Measurements from ENCODE around the gene SLC1A4.
"Not testable (repeated sequence)": the region's sequence is repeated elsewhere in the genome, so short reads cannot be mapped to it uniquely, and the experiment has no call there.

The SLC1A4 gene

GRCh38 chr2:64963719-64964118, 25.5 kb upstream of the SLC1A4 start:
- DNase-seq (ENCODE audit: low read depth in 2 of 2): no peak

- DNase-seq (ENCODE audit: low read depth in 2 of 2): no peak
Observed at GRCh38 chr2:64966017-64966416, 23.2 kb upstream of the SLC1A4 start.

GRCh38 chr2:64966839-64967238, 22.4 kb upstream of the SLC1A4 start:
- DNase-seq (ENCODE audit: low read depth in 2 of 2): no peak

GRCh38 chr2:64967601-64968000, 21.6 kb upstream of the SLC1A4 start:
- no peak for DNase-seq (ENCODE audit: low read depth in 2 of 2)

- not testable (repeated sequence) for DNase-seq (ENCODE audit: low read depth in 2 of 2)
Observed at GRCh38 chr2:64969086-64969485, 20.1 kb upstream of the SLC1A4 start.

- no peak for DNase-seq (ENCODE audit: low read depth in 2 of 2)
Observed at GRCh38 chr2:64970495-64970894, 18.7 kb upstream of the SLC1A4 start.

- no peak for DNase-seq (ENCODE audit: low read depth in 2 of 2)
Observed at GRCh38 chr2:64972426-64972825, 16.8 kb upstream of the SLC1A4 start.

GRCh38 chr2:64972876-64973275, 16.3 kb upstream of the SLC1A4 start:
- DNase-seq (ENCODE audit: low read depth in 2 of 2): no peak

GRCh38 chr2:64975232-64975821, 13.9 kb upstream of the SLC1A4 start:
- DNase-seq (ENCODE audit: low read depth in 2 of 2): no peak

GRCh38 chr2:64976276-64976675, 12.9 kb upstream of the SLC1A4 start:
- no peak for DNase-seq (ENCODE audit: low read depth in 2 of 2)

- no peak for DNase-seq (ENCODE audit: low read depth in 2 of 2)
Observed at GRCh38 chr2:64978514-64979268, 10.5 kb upstream of the SLC1A4 start.

- no peak for DNase-seq (ENCODE audit: low read depth in 2 of 2)
Observed at GRCh38 chr2:64979744-64980143, 9.5 kb upstream of the SLC1A4 start.

GRCh38 chr2:64980183-64980582, 9.0 kb upstream of the SLC1A4 start:
- no peak for DNase-seq (ENCODE audit: low read depth in 2 of 2)

GRCh38 chr2:64982311-64982857, 6.8 kb upstream of the SLC1A4 start:
- DNase-seq (ENCODE audit: low read depth in 2 of 2): no peak

- no peak for DNase-seq (ENCODE audit: low read depth in 2 of 2)
Observed at GRCh38 chr2:64982932-64983331, 6.3 kb upstream of the SLC1A4 start.

GRCh38 chr2:64985447-64985846, 3.8 kb upstream of the SLC1A4 start:
- DNase-seq (ENCODE audit: low read depth in 2 of 2): no peak

GRCh38 chr2:64987001-64987955, 1.9 kb upstream of the SLC1A4 start:
- DNase-seq (ENCODE audit: low read depth in 2 of 2): no peak

GRCh38 chr2:64987956-64988419, 1.2 kb upstream of the SLC1A4 start:
- peak in 1 of 2 donors; percentile 17 for DNase-seq (ENCODE audit: low read depth in 2 of 2)

GRCh38 chr2:64988420-64989125, 626 bp upstream of the SLC1A4 start:
- peak in 1 of 2 donors; percentile 33 for DNase-seq (ENCODE audit: low read depth in 2 of 2)

- no peak for DNase-seq (ENCODE audit: low read depth in 2 of 2)
Observed at GRCh38 chr2:64989982-64990614, 899 bp downstream of the SLC1A4 start.

- no peak for DNase-seq (ENCODE audit: low read depth in 2 of 2)
Observed at GRCh38 chr2:64990876-64991275, 1.7 kb downstream of the SLC1A4 start.
